Stomach (tissue), 9 donors: ENCODE results near the gene CTTNBP2. TPM values are rescaled to one million over a fixed set of nuclear protein-coding genes. Genes with fewer than 3 reads are reported as not detected.

ENCODE experiments used
- DNase-seq, 2 donors: peaks; one replicate each; pipeline versions ENCODE4 v3.0.0 to v3.0.0-alpha.2; 2013 to 2019
- H3K27ac ChIP-seq, 5 donors: fragments of 200-600 bp in 4 of 5; sonication (generic) in 4 of 5; one replicate each; pipeline ENCODE4 v1.5.1; 2013 to 2019; ENCODE audit warnings: mild to moderate bottlenecking in 1 of 5, moderate library complexity in 1 of 5
- H3K27me3 ChIP-seq, 3 donors: fragments of 200-600 bp; sonication (generic); one replicate each; pipeline ENCODE4 v1.5.1; 2017 to 2019; ENCODE audit warnings: mixed run types in 1 of 3
- H3K36me3 ChIP-seq, 4 donors: fragments of 200-600 bp; sonication (generic); 1 replicate in 3 of 4; 2 replicates in 1 of 4; pipeline ENCODE4 v1.5.1; 2016 to 2019
- H3K4me1 ChIP-seq, 4 donors: fragments of 200-600 bp; sonication (generic); one replicate each; pipeline ENCODE4 v1.5.1; 2016 to 2019
- H3K4me3 ChIP-seq, 4 donors: fragments of 200-600 bp; sonication (generic) in 3 of 4; one replicate each; pipeline ENCODE4 v1.5.1; 2016 to 2019; ENCODE audit warnings: mild to moderate bottlenecking in 1 of 4
- H3K9me3 ChIP-seq, 4 donors: fragments of 200-600 bp; sonication (generic); one replicate each; pipeline ENCODE4 v1.5.1; 2016 to 2019
- EP300 ChIP-seq: sonication (generic); formaldehyde crosslinking; IDR thresholded peaks from one replicate; pipeline ENCODE4 v1.6.1; 2017; ENCODE audit warnings: antibody characterized with exemption
- POLR2A ChIP-seq, 4 donors: fragments of 450-650 bp; IDR thresholded peaks; one replicate each; pipeline ENCODE4 v1.6.1; 2016; ENCODE audit warnings: antibody characterized with exemption in 4 of 4, control low read depth in 2 of 4, mild to moderate bottlenecking in 1 of 4, moderate library complexity in 1 of 4
- POLR2AphosphoS5 ChIP-seq, 3 donors: sonication (generic); formaldehyde crosslinking; IDR thresholded peaks; one replicate each; pipeline ENCODE4 v1.6.1; 2016; ENCODE audit warnings: antibody characterized with exemption in 3 of 3
- WGBS, 5 donors: extraction: QIAGEN DNeasy Blood & Tissue Kit in 3 of 5; methylation state at CpG; one replicate each; pipeline versions ENCODE4 v1.1.5 to v1.1.7; 2013 to 2018; 5-methylcytosine and 5-hydroxymethylcytosine counted together
- intact Hi-C: fragments of 100-400 bp; cut with DNase I; formaldehyde crosslinking; loops from one replicate; pipeline ENCODE4 v1.15.1; 2023; ENCODE audit warnings: low total_unique reads
- polyA plus RNA-seq, 3 donors: library from polyadenylated mRNA; stranded (reverse); fragments of 200-250 nt; gene quantifications; one replicate each; pipeline ENCODE4 v1.2.3, GENCODE V29; 2013
- total RNA-seq, 5 donors: library from RNA; depleted of rRNA; stranded (reverse); fragments of >200 nt; gene quantifications; one replicate each; pipeline versions ENCODE4 v1.1.0 to v1.2.3, GENCODE V29; 2014 to 2016
- TF ChIP-seq, protein P1 (sequence below), 7 experiments: fragments of 450-650 bp in 4 of 7; fragments of 200-600 bp in 3 of 7; sonication (generic) in 3 of 7; IDR thresholded peaks; one replicate each; pipeline ENCODE4 v1.5.1; 2016 to 2019; ENCODE audit warnings: antibody characterized with exemption in 7 of 7, control low read depth in 2 of 7, mild to moderate bottlenecking in 1 of 7
- donor health status: healthy with polysubstance abuse.
- donor health status: Bipolar disorder and iron deficiency.
- donor health status: healthy.

CTTNBP2 gene
- total and polyA plus RNA-seq, 8 donors, result 0.62 to 56.4 (median 5.6) TPM

DNA sequence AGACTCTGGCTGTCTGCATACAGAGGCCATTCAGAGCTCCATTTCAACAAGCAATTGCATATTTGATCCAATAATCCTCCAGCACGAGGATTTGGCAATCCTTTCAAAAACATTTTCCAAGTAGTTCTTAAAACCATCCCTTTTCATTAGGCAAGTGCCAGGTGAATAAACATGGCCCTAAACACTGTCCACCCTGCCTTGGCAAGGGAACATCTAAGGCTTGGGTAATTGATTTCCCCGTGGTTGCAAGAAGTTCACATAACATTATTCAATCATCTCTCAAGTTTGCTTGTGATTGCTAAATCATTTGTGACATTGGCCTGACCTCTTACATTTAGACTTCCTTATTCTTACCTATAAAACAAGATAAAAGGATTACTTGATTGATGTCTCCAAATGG is 175.2 kb downstream of the CTTNBP2 start:
- no peak for DNase-seq
- no peaks in the 10 kb centered on the region for H3K9me3 ChIP-seq
- WGBS, 5 donors, result 23 to 47% (median 32%) methylated on average over 2 of the region's 2 CpGs
- no peak for TF ChIP-seq POLR2AphosphoS5 (IDR thresholded peaks at IDR 0.05)
- no peak for TF ChIP-seq EP300
- TF ChIP-seq POLR2A (IDR thresholded peaks at IDR 0.05), result no peak
- TF ChIP-seq, protein P1, sequence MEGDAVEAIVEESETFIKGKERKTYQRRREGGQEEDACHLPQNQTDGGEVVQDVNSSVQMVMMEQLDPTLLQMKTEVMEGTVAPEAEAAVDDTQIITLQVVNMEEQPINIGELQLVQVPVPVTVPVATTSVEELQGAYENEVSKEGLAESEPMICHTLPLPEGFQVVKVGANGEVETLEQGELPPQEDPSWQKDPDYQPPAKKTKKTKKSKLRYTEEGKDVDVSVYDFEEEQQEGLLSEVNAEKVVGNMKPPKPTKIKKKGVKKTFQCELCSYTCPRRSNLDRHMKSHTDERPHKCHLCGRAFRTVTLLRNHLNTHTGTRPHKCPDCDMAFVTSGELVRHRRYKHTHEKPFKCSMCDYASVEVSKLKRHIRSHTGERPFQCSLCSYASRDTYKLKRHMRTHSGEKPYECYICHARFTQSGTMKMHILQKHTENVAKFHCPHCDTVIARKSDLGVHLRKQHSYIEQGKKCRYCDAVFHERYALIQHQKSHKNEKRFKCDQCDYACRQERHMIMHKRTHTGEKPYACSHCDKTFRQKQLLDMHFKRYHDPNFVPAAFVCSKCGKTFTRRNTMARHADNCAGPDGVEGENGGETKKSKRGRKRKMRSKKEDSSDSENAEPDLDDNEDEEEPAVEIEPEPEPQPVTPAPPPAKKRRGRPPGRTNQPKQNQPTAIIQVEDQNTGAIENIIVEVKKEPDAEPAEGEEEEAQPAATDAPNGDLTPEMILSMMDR (IDR thresholded peaks at IDR 0.05), result no peak
- H3K36me3 ChIP-seq, result no peaks in the 10 kb centered on the region
- H3K4me3 ChIP-seq, result no peak overlapping the region
- no peak overlapping the region for H3K27ac ChIP-seq
- no peaks in the 10 kb centered on the region for H3K27me3 ChIP-seq
- H3K4me1 ChIP-seq, result no peaks in the 10 kb centered on the region
- intact Hi-C loops, result no loop called here

DNA sequence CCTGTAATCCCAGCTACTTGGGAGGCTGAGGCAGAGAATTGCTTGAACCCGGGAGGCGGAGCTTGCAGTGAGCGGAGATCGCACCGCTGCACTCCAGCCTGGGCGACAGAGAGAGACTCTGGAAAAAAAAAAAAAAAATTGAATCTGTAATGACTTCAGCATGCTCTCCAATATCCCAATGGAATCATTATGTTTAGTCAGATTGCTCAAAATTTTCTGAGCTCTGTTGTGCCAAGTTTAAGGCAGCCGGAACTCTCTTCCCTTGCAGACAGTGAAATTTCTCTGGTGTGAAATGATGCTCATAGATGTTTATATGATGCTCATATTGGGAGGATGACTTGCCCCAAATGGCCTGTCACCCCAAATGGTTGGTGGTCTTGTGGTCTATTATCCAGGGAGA is 180.9 kb downstream of the CTTNBP2 start:
- no peaks in the 10 kb centered on the region for H3K36me3 ChIP-seq
- H3K27me3 ChIP-seq, result no peaks in the 10 kb centered on the region
- H3K4me1 ChIP-seq, result no peaks in the 10 kb centered on the region
- intact Hi-C loops, result no loop called here
- no peak for DNase-seq
- H3K9me3 ChIP-seq, result no peaks in the 10 kb centered on the region
- no peak overlapping the region for H3K27ac ChIP-seq
- 95 to 98% (median 98%) methylated on average over 7 of the region's 7 CpGs for WGBS, 5 donors
- no peak overlapping the region for H3K4me3 ChIP-seq
- no peak for TF ChIP-seq POLR2AphosphoS5 (IDR thresholded peaks at IDR 0.05)
- TF ChIP-seq, protein P1 (IDR thresholded peaks at IDR 0.05), result no peak
- no peak for TF ChIP-seq POLR2A (IDR thresholded peaks at IDR 0.05)
- no peak for TF ChIP-seq EP300

DNA sequence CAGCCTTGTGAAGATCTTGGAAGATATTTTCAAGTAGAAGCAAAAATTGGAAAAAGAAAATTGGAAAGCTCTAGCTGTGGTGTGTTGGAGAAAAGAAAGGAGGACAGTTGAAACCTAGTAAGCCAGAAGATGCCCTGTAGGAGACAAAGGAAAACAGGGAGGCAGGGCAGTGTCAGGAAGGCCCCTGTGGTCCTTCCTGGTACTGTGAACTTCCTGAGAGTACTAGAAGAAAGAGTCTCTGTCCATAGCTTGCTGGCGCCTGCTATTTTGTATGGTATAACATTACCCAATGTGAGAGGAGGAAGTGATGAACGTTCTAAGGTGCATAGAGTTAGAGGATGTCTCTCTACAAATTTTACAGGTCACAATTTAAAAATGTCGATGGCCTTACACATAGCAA is 183.1 kb downstream of the CTTNBP2 start:
- Histone ChIP-seq H3K36me3 (no peaks in the 10 kb centered on the region), H3K27ac (no peak overlapping the region), H3K4me1 (no peaks in the 10 kb centered on the region), H3K4me3 (no peak overlapping the region), H3K9me3 (no peaks in the 10 kb centered on the region), H3K27me3 (no peaks in the 10 kb centered on the region)
- TF ChIP-seq POLR2AphosphoS5 (IDR thresholded peaks at IDR 0.05), result no peak
- no peak for TF ChIP-seq POLR2A (IDR thresholded peaks at IDR 0.05)
- no peak for TF ChIP-seq EP300
- TF ChIP-seq, protein P1 (IDR thresholded peaks at IDR 0.05), result no peak
- intact Hi-C loops, result no loop called here
- WGBS, 5 donors, result 86 to 94% (median 92%) methylated on average over 3 of the region's 3 CpGs
- DNase-seq, result no peak

DNA sequence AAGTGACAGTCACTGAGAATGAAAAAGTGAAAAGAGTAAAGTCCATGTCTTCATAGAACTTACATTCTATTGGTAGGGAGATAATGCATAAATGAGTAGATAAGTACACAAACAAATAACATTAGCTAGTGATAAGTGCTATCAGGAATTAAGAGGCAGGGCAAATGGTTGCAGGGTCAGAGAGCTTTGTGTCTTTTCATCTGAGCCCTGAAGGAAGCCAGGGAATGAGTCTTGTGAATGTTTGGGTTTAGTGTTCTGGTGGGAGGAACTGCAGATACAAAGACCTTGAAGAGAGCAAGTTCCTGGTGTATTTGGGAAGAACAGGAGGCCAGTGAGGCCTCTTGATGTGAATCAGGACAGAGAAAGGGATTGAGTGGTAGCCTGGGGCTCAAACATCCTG is 183.8 kb downstream of the CTTNBP2 start:
- intact Hi-C loops, result no loop called here
- H3K27me3 ChIP-seq, result no peaks in the 10 kb centered on the region
- no peaks in the 10 kb centered on the region for H3K36me3 ChIP-seq
- no peak overlapping the region for H3K27ac ChIP-seq
- H3K4me1 ChIP-seq, result no peaks in the 10 kb centered on the region
- no peak for DNase-seq
- TF ChIP-seq, protein P1 (IDR thresholded peaks at IDR 0.05), result no peak
- no peak for TF ChIP-seq EP300
- no peak for TF ChIP-seq POLR2A (IDR thresholded peaks at IDR 0.05)
- TF ChIP-seq POLR2AphosphoS5 (IDR thresholded peaks at IDR 0.05), result no peak
- H3K4me3 ChIP-seq, result no peak overlapping the region
- no peaks in the 10 kb centered on the region for H3K9me3 ChIP-seq
